GM18858 (cell line): Measurements from ENCODE around the gene POU6F2.

Experiments used
- ATAC-seq: cut with Tn5 transposase; IDR thresholded peaks from one replicate; pipeline ENCODE4 v1.9.1; 2021; ENCODE audit not compliant: unreplicated experiment

POU6F2 gene

DNA sequence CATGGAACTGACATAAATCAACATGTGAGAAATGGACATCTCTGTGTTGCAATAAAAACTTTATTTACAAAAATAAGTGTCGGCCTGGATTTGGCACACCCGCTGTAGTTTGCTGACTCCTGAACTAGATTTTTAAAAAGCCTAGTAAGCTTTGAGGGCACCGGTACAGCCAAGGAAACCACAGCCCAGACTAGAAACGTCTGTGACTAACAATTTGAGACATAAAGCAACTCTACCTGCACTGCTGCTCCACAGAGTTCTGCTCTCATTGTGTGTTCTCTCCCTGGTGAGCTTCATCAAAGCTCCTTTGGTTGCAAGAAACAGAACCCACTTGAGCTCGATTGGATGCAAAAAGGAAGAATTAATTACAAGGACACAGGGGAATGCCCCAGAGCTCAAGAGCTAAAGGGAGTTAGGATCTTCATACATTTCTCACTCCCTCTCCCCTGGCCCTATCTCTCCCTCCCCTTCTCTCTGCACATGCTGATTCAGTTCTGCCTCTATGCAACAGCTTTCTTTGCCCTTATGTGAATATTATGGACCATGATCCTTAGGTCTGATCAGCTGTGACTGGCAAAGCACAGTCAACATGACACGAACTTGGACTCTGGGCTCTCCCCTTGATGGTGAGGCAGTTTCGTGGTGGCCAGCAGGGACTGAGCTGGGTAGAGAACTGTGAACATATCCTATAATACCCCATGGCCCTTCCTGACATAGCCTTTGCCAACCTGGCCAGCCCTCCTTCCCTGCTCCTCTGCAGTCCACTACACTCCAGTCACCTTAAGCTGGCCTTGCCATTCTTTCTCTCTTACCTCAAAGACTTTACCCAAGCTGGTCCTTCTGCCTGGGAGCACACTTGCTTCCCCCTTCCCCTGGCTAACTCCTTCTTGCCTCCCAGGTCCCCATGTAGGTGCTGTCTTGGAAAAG is 511.0 kb downstream of the POU6F2 start:
- ATAC-seq: no peak

DNA sequence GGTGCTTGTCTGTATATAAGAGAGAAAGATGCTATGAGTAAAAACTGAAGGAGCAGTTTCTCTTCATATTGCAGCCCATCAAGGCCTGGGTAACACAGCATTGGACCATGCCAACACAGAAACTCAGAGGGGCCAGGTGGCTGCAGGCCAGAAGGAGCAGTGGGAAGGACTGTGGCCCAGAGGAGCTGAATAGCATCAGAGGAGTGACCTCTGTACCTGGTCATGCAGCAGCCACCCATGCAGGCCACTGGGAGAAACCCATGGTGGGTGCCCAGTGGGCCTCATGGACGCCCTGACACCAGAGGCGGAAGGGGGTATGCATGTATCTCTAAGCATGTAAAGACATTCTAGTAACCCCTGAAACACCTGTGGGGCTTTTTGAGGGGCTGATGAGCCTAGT is 512.6 kb downstream of the POU6F2 start:
- no peak for ATAC-seq

DNA sequence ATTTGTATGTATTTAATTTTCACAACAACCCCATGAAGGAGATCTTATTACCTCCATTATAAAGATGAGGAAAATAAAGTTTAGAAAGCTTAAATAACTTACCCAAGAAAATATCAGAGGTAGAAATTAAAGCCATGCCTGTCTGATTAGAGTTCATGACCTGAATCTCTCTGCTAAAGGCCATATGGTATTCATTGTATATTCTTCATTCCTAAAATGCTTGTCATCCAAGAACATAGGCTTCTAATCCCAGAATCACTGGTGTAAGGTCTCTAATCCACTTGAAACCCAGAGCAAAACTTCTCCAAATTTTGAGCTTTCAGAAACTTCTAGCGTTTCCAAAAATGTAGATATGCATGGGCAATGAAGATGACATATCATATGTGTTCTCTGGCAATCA is 516.2 kb downstream of the POU6F2 start:
- no peak for ATAC-seq

DNA sequence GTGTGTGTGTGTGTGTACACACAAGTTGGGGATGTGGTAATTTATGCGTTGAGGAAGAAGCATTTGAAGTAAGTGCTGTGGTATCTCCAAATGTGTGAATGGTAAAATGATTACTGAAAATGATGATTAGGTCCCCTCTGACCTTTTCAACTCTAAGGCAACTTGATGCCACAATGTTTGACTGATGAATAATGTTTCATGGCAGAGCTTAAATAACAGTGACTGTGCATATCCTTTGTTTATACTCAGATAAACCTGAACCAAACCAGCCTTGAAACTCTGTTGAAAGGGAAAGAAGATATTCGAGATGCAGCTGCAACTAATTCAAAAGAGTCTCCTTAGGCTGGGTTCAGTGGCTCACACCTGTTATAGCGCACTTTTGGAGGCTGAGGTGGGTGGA is 523.6 kb downstream of the POU6F2 start:
- ATAC-seq: no peak

DNA sequence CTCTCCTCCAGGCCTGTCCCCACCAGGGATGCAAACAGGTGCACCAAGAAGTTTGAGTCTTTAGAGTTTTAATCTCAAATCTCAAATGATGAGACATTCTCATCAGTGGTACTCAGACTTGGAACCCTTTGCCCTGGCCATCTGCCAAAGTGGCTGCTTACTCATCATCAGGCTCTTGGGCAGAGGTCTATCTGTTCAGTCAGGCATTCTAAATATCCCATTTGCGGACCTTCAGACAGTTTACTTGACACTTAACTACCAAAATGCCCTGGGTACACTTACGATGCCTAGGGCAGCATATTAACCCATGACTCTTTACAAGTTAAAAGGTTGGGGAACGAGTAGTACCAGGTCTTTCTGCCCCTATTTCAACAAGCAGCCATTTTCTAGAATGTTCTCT is 527.3 kb downstream of the POU6F2 start:
- no peak for ATAC-seq

DNA sequence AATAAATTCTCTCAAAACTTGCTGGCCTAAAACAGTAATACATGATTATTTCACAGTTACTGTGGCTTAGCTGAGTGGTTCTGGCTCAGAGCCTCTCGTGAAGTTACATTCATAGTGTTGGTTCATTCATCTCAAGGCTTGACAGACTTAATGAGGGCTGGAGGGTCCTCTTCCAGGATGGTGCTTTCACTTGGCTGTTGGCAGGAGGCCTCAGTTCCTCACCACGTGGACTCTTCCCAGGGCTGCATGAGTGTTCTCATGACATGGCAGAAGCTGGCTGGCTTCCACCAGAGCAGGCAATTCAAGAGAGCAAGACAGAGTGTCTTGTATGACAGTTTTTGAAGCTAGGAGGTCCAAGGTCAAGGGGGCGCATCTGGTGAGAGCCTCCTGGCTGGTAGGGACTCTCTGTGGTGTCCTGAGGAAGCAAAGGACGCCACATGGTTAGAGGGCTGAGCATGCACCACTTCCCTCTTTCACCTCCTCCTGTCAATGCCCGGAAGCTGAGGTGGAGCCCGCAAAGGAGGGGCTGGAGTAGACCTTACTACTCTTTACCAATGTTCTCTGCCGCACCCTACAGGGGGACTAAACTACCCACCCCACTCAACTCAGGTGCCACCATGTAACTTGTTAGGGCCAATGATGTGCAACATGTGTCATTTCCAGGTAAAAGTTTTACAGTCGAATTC is 530.3 kb downstream of the POU6F2 start:
- ATAC-seq: no peak

DNA sequence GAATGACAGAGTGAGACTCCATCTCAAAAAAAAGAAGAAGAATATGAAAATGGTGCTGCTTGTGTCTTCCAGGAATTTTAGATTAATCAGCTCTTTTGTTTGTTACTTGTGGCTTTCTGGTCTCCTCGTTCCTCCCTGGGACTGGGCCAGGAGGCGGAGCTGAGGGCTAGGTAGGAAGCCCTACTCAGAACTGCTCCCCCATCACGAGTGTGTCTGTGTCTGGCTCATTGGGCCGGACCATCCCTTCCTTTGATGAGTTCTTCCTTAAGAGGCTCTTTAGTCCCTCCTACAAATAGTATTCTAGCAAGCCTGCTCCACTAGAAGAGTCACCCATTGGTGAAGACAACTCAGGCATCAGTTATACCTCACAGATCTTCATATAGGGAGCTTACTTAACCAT is 531.7 kb downstream of the POU6F2 start:
- no peak for ATAC-seq

DNA sequence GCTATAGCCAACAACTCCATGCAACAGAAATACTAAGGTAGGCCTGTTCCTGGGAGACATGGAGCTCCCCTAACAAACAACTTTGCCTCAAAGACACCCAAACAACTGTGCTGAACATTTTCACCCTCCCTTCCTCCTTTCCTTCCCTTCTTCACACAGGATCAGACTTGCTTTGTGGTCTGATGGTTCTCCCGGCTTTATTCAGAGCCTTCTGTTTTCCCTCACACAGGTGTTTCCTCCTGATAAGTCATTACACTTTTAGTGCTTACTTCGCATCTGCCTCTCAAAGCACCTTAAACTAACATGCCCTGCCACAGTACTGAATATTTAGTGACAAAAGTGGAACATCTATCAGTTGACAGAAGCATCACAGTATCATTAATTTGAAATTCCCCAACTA is 532.2 kb downstream of the POU6F2 start:
- ATAC-seq: no peak

DNA sequence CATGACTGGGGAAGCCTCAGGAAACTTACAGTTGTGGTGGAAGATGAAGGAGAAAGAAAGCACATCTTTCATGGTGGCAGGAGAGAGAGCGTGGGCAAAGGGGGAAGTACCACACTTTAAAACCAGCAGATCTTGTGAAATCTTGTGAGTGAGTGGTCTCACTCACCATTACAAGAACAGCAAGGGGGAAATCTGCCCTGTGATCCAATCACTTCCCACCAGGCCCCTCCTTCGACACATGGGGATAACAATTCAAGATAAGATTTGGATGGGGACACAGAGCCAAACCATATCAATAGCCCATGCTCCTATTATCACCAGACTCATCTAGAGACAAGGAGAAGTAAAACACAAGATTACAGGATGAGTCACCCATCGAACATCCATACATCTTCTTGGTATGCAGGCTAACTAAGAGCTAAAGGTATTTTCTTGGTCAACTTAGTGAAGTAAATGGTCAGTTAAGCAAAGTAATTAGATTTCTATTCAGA is 533.2 kb downstream of the POU6F2 start:
- ATAC-seq: no peak

DNA sequence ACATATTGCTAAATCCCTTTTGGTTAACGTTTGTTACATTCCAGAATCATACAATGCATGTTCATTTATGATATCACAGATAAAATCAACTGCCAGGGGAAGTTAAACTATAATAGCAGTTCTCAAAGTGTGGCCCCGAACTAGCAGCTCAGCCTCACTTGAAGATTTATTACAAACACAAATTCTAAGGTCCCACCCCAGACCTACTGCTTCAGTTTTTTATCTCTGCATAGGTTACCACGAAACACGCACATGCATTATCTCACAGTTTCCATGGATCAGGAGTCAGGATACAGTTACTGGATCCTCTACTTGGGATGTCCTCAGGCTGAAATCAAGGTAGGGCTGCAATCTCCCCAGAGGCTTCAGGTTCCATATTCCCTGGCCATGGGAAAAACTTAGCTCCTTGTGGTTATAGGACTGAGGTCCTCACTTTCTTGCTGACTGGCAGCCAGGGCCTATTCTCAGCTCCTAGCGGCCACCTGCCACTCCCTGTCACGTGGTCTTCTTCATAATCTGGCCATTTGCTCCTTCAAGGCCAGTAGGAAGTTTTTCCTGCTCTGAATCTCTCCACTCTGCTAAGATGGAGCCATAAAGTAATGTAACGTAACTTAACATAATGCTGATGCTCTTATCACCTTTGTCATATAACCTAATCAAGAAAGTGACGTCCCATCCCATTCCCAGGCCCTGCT is 538.0 kb downstream of the POU6F2 start:
- ATAC-seq: no peak

DNA sequence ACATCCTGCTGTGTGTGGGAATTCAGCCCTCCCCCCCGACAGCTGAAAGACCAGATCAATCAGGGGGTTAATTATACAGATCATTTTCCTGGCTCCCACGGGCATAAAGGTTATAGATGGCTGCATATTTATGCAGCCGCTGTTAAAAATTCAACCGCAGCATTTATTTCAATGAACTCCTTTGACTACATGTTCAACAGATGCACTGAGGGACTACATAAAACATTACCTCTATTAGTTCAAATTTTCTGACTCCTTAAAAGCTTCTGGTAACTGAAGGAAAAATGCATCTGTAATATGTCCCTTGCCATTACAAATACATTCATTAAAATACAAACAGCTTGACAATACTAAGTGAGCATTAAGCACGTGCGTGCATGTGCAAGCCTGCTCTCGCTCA is 538.8 kb downstream of the POU6F2 start:
- ATAC-seq: no peak

DNA sequence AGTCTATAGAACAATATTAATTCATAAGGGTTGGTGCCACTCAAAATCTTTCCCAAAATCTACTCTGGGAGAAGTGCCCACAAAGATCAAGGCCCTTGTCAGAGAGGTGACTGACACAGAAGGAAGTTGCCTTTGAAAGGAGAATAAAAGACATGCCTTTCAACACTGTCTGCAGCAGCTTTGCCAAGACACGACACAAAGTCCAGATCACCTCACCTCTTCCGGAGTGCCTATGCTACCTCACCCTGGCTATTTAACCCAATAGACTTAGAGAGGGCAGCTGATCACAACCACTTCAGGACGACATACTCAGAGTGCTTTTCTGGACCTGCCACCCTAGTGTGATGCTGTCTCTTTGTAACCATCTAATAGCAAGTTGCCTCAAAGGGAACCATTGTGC is 539.5 kb downstream of the POU6F2 start:
- no peak for ATAC-seq
